Loucy (cell line): Measurements from ENCODE around the gene ALS2CL.
A peak's percentile ranks its signal among the peaks of the same experiment; 100 is the strongest.

Experiments
- H2AFZ ChIP-seq: fragments of 200-600 bp; sonication (generic); 2 replicates; pipeline ENCODE4 v1.6.0; 2016; ENCODE audit warnings: antibody characterized with exemption, mild to moderate bottlenecking, low read length, moderate library complexity
- H3F3A ChIP-seq: fragments of 200-600 bp; 2 replicates; pipeline ENCODE4 v1.6.0; 2016; ENCODE audit warnings: antibody characterized with exemption, low read depth, mild to moderate bottlenecking
- H3K27me3 ChIP-seq: fragments of 200-600 bp; sonication (generic); 2 replicates; pipeline ENCODE4 v1.6.1; 2014; ENCODE audit warnings: low read length, mild to moderate bottlenecking; ENCODE audit not compliant: insufficient read depth, poor library complexity, severe bottlenecking
- H3K36me3 ChIP-seq: fragments of 200-600 bp; sonication (generic); 2 replicates; pipeline ENCODE4 v1.6.1; 2016; ENCODE audit warnings: low read length; ENCODE audit not compliant: insufficient read depth
- H3K4me1 ChIP-seq: fragments of 200-600 bp; sonication (generic); 2 replicates; pipeline ENCODE4 v1.5.1; 2014; ENCODE audit warnings: low read length, mild to moderate bottlenecking; ENCODE audit not compliant: insufficient read depth, poor library complexity, severe bottlenecking
- H3K4me2 ChIP-seq: fragments of 200-600 bp; sonication (generic); 2 replicates; pipeline ENCODE4 v1.6.0; 2014; ENCODE audit warnings: antibody characterized with exemption, low read length, low read depth, mild to moderate bottlenecking; ENCODE audit not compliant: poor library complexity, severe bottlenecking
- H3K4me3 ChIP-seq: fragments of 200-600 bp; sonication (generic); 2 replicates; pipeline ENCODE4 v1.5.1; 2014; ENCODE audit warnings: low read length, mild to moderate bottlenecking, mixed read lengths; ENCODE audit not compliant: poor library complexity, severe bottlenecking
- H3K79me2 ChIP-seq: fragments of 200-600 bp; sonication (generic); 2 replicates; pipeline ENCODE4 v1.6.1; 2014; ENCODE audit warnings: low read length; ENCODE audit not compliant: insufficient read depth
- H3K9ac ChIP-seq: fragments of 200-600 bp; sonication (generic); 2 replicates; pipeline ENCODE4 v1.6.0; 2014; ENCODE audit warnings: mild to moderate bottlenecking, low read depth, low read length, moderate library complexity; ENCODE audit not compliant: poor library complexity, severe bottlenecking
- H3K9me2 ChIP-seq: fragments of 200-600 bp; sonication (generic); replicated peaks from 2 replicates; pipeline ENCODE4 v1.6.1; 2016; ENCODE audit warnings: low read depth, low read length, mixed read lengths
- H3K9me3 ChIP-seq: fragments of 200-600 bp; sonication (generic); 2 replicates; pipeline ENCODE4 v1.6.1; 2014; ENCODE audit warnings: mild to moderate bottlenecking, antibody characterized with exemption, low read length, low read depth; ENCODE audit not compliant: insufficient read depth
- H4K20me1 ChIP-seq: fragments of 200-600 bp; sonication (generic); 2 replicates; pipeline ENCODE4 v1.6.0; 2014; ENCODE audit warnings: antibody characterized with exemption, low read length, mild to moderate bottlenecking; ENCODE audit not compliant: insufficient read depth, poor library complexity, severe bottlenecking
- EZH2phosphoT487 ChIP-seq: fragments of 200-600 bp; IDR thresholded peaks from 2 replicates; pipeline ENCODE4 v1.6.1; 2018; ENCODE audit warnings: antibody characterized with exemption, mild to moderate bottlenecking, moderate library complexity, borderline replicate concordance
- TF ChIP-seq, protein P1 (sequence below): fragments of 200-600 bp; sonication (generic); conservative IDR thresholded peaks from 2 replicates; pipeline ENCODE4 v1.5.1; 2014; ENCODE audit warnings: mild to moderate bottlenecking, antibody characterized with exemption, low read length

ALS2CL gene

DNA sequence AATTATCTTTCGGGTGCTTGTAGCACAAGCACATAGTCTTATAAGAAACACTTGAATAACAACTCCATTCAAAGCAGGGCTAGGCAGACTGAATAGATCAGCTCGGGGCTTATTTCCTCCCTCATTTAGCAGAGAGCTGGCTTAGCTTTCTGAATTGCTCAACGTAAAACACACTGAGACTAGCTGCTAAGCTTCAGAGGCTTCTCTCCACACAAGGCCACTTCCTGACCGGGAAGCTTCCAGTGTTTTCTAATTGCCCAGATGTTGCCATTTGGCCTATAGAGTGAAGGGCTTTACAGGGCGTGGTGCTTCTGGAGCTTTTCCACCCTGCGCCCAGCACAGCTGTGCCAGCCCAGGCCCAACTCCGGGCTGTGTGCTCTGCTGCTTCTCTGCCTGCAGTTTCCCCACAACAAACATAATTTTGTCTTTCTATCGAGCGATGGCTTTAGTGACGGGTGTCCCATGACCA is 64.5 kb downstream of the ALS2CL start:
- H3F3A ChIP-seq: no peaks in the 10 kb centered on the region
- H3K27me3 ChIP-seq: no peaks in the 10 kb centered on the region
- TF ChIP-seq EZH2phosphoT487: no peak
- TF ChIP-seq, protein P1, sequence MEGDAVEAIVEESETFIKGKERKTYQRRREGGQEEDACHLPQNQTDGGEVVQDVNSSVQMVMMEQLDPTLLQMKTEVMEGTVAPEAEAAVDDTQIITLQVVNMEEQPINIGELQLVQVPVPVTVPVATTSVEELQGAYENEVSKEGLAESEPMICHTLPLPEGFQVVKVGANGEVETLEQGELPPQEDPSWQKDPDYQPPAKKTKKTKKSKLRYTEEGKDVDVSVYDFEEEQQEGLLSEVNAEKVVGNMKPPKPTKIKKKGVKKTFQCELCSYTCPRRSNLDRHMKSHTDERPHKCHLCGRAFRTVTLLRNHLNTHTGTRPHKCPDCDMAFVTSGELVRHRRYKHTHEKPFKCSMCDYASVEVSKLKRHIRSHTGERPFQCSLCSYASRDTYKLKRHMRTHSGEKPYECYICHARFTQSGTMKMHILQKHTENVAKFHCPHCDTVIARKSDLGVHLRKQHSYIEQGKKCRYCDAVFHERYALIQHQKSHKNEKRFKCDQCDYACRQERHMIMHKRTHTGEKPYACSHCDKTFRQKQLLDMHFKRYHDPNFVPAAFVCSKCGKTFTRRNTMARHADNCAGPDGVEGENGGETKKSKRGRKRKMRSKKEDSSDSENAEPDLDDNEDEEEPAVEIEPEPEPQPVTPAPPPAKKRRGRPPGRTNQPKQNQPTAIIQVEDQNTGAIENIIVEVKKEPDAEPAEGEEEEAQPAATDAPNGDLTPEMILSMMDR: no peak
- H3K9me3 ChIP-seq: no peaks in the 10 kb centered on the region
- H3K4me1 ChIP-seq: peaks cover 8% of the 10 kb centered on the region
- H3K4me3 ChIP-seq: no peak overlapping the region
- no peaks in the 10 kb centered on the region for H4K20me1 ChIP-seq
- peak overlapping the region; percentile 41 for H3K9ac ChIP-seq
- no peaks in the 10 kb centered on the region for H3K36me3 ChIP-seq
- H3K9me2 ChIP-seq: no peaks in the 10 kb centered on the region
- H3K79me2 ChIP-seq: no peaks in the 10 kb centered on the region
- H3K4me2 ChIP-seq: peak overlapping the region; percentile 65
- peak overlapping the region; percentile 88 for H2AFZ ChIP-seq

DNA sequence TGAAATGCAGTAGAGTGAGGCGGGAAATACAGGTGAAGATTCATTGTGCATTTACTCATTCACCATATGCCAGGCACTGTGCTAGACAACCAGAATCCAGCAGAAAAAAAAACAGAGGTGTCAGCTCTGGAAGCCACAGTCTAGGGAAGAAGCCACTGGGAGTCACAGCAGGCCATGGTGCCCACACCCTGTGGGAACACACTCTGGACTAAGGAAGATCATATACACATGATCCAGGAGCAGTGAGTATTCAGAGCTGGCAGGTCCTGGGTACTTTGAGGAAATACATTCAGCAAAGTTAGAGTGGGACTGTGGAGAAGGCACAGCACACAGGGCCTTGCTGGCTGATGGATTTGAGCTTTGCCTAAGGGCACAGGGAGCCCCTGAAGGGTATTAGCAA is 66.4 kb downstream of the ALS2CL start:
- H3K27me3 ChIP-seq: no peaks in the 10 kb centered on the region
- no peaks in the 10 kb centered on the region for H3K36me3 ChIP-seq
- no peak for TF ChIP-seq EZH2phosphoT487
- TF ChIP-seq, protein P1: no peak
- no peaks in the 10 kb centered on the region for H4K20me1 ChIP-seq
- H3K4me2 ChIP-seq: no peak overlapping the region
- peaks cover 8% of the 10 kb centered on the region for H3K4me1 ChIP-seq
- H3K9me2 ChIP-seq: no peaks in the 10 kb centered on the region
- H3K9me3 ChIP-seq: no peaks in the 10 kb centered on the region
- no peak overlapping the region for H3K9ac ChIP-seq
- H3F3A ChIP-seq: no peaks in the 10 kb centered on the region
- no peak overlapping the region for H3K4me3 ChIP-seq
- H2AFZ ChIP-seq: no peak overlapping the region
- no peaks in the 10 kb centered on the region for H3K79me2 ChIP-seq

- H3K79me2 ChIP-seq: no peaks in the 10 kb centered on the region
- H3K4me3 ChIP-seq: no peak overlapping the region
- TF ChIP-seq, protein P1: no peak
Measured at GRCh38 chr3:46626039-46626438, 67.4 kb downstream of the ALS2CL start.

More at GRCh38 chr3:46626039-46626438, 67.4 kb downstream of the ALS2CL start:
- Histone ChIP-seq H3F3A (no peaks in the 10 kb centered on the region), H3K9me3 (no peaks in the 10 kb centered on the region), H3K36me3 (no peaks in the 10 kb centered on the region), H3K27me3 (no peaks in the 10 kb centered on the region), H3K9ac (no peak overlapping the region), H2AFZ (no peak overlapping the region), H3K9me2 (no peaks in the 10 kb centered on the region), H4K20me1 (no peaks in the 10 kb centered on the region), H3K4me1 (peaks cover 8% of the 10 kb centered on the region), H3K4me2 (no peak overlapping the region)
